ENCODE measurements around the gene ADGRL3.
A peak's percentile ranks its signal among the peaks of the same experiment; 100 is the strongest.
"Not testable (repeated sequence)": the region's sequence is repeated elsewhere in the genome, so short reads cannot be mapped to it uniquely, and the experiment has no call there.

Gene ADGRL3

DNA sequence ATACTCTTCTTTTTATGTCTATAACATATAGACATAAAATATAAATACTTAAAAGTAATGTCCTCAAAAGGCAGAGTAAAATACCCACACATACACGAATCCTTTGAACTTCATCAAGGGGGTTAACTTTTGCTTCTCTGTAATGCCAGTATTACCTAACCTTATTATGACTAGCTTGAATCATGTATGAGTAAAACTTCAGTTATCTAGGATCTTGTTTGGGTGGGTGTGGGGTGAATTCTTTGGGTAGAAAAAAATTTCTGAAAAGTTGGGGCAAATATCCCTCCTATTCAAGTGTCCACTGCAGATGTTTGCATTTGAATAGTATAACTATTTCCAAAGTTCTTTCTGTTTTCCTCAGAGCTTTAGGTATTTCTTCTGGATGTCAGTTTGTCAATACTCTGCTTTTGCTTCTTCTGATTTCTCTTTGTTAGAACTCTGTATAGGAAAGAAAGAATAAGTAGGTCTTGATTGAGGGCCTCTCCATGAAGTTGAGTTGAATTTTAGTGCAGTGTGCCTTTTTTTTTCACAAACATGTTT lies 173.8 kb downstream of the ADGRL3 start:
- DNase-seq, result no peak

DNA sequence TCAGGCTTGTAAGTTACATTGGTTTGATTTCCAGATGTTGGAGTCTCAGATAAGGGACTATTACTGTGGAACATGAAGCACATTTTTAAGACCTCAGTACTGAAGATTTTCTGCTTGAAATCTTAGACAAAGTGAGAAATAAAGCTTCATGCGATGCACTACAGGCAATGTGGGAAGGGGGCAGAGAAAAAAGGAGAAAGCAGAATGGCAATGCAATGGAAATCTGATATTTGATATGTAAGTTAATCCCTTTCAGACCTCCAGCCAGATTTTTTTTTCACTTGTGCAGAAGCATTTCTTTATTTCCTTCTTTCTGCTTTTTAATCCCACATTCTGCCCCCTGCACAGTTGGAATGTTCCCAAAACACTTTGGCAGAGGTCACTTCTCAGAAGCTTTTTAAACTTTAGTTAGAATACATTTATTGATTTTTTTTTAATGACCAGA lies 174.3 kb downstream of the ADGRL3 start:
- peak; percentile 2 for DNase-seq

DNA sequence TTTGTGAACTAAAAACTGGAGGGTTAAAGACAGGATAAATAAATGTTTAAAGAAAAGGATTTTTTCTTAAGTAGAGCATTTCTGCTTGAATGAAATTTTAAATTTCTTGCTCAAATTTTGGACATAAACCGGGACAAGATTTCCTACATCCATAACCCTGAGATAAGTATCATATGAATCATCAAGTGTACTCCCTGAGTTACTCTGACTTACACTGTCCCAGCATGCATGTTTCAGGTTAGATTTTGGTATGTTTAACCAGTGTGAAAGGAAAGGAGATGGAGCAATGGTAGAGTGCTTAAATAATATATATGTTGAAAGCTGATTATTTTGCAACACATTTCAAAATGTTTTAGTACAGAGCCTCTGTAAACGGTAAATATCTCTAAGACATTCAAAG lies 175.2 kb downstream of the ADGRL3 start:
- no peak for DNase-seq

- no peak for DNase-seq
Measured at GRCh38 chr4:61376301-61376700, 176.2 kb downstream of the ADGRL3 start.

GRCh38 chr4:61379406-61379805 lies 179.3 kb downstream of the ADGRL3 start:
- DNase-seq, result no peak

DNA sequence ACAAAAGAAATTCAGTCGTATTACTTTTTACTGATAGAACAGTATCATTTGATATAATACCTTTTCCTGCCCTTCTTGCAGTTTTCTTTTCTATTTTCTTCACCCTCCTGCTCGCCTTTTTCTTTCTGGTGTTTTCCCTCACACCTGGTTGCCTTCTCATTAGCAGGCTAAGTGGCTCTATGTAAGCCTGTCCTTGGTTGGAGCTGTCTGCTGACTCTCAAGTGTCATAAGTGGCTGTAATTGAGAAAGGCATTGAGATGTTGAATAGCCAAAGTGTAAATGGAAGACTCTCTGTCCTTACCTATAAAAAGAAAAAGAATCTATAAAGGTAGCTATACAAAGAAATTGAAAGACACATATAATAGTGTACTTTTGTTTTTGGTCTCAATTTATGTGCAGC lies 180.7 kb downstream of the ADGRL3 start:
- DNase-seq, result no peak

DNA sequence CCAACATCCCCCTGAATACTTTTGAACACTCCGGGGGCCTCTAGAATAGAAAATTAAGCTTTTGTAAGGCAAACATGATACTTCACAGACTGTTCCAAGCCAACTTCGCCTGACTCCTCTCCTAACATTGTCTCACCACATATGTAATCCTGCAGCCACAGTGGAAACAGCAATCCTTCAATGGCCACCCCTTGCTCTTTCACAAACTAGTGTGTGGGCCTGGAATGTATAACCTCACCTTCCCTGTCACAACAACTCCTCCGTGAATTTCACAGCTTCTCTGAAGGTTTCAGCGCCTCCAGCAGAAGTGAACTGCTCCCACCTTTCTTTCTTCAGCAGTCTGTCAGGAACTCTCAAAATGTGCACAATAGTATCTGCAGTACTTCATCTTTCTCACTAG lies 185.1 kb downstream of the ADGRL3 start:
- no peak for DNase-seq

GRCh38 chr4:61387372-61387771 lies 187.2 kb downstream of the ADGRL3 start:
- DNase-seq, result not testable (repeated sequence)

DNA sequence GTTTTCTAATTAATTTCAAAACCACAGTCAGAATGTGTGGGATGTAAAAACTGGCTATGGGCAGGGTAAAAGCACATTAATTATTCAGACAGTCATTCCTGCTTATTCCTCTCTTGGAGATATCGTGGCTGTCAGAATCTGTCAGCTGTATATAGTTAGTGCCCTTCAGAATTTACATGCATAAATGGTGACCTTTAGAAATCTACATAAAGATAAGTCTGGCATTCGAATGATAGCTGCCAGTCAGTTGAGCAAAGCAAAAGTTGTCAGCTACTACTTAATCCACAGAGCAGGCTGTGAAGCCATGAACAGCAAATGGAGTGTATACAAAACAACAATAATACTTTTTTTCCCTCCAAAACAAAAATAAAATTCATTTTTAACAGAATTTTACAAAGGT lies 189.5 kb downstream of the ADGRL3 start:
- DNase-seq, result no peak

GRCh38 chr4:61395754-61396153 lies 195.6 kb downstream of the ADGRL3 start:
- DNase-seq, result no peak

- DNase-seq, result no peak
Measured at GRCh38 chr4:61397174-61397573, 197.0 kb downstream of the ADGRL3 start.

DNA sequence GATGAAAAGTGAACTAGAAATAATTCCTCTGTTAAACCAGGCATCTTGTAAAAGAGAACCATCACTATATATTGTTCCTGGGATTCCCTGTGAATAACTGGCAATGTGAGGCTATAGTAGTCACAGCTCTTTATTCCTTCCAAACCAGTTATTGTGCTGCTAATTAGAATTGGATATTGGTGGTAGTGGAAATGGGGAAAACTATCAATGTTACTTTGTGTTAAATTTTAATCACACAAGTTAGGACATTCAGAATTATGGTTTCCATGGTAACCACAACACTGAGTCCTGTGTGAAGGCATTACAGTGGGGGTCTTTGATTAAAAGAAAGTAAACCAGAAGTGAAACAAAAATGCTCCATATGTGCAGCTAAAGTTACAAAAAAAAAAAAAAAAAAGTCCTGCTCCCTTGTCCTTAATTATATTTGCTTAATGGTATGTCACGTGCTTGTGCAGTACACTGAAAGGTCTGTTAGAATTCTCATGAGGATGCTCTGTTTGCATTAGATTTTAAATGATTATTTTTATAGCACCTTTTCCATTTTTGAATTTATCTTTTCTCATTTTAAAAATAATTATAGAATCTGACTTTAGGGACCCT lies 200.4 kb downstream of the ADGRL3 start:
- DNase-seq, result peak; percentile 9

- DNase-seq, result no peak
Measured at GRCh38 chr4:61401771-61402170, 201.6 kb downstream of the ADGRL3 start.

DNA sequence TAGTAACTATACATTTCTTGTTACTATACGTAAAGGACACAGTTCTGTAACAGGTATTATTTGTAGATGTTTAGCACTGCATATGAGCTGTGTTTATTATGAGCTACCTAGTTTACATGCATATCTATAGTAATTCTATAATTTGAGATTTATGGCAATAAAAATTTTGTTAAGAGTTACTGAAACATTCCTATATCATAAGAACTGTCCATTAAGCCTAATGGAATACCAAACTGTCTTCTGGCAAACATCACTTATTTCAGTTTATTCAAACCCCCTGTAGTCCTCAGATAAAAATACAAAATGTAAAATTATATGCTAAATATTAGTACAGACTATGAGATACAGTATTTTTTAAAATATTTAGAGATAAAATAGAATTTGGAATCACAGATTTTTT lies 205.2 kb downstream of the ADGRL3 start:
- DNase-seq, result no peak

DNA sequence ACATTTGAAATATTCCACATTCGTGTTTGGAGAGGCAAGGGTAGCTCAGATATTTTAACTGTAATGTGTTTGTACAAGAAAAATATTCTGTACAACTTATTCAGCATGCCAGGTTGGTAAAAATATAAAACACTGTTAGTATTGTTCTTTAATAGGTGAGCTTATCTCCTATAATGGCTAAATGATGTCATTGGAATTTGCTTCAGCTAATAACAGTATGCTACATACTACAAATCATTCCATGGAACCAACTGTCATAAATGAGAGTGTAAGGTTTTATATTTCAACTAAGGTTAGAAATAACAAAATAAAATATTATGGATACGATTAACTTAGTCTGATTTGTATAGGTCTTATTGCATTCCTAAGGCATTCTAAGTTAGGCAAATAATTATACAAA lies 206.6 kb downstream of the ADGRL3 start:
- no peak for DNase-seq

GRCh38 chr4:61407642-61408618 lies 207.8 kb downstream of the ADGRL3 start:
- DNase-seq, result no peak

DNA sequence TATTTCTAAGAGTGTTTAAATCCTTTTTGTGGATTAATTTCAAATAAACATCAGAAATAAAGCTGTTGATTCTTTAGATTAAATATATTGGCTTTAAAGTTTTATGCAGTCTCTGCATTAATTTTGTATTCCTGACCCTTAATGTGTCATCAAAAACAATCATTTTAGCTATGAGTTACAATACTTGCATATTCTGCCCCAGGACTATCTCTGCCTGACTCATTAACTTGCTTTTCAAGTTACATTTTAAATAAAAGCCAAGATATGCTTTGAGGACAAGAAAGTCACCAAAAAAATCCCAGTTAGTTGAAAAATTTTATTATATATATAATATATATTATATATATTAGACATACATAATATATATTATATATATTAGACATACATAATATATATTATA lies 208.7 kb downstream of the ADGRL3 start:
- DNase-seq, result no peak

GRCh38 chr4:61411241-61411640 lies 211.1 kb downstream of the ADGRL3 start:
- DNase-seq, result no peak

GRCh38 chr4:61425315-61425714 lies 225.2 kb downstream of the ADGRL3 start:
- no peak for DNase-seq

GRCh38 chr4:61426229-61426628 lies 226.1 kb downstream of the ADGRL3 start:
- DNase-seq, result no peak

GRCh38 chr4:61427099-61427817 lies 227.1 kb downstream of the ADGRL3 start:
- no peak for DNase-seq

DNA sequence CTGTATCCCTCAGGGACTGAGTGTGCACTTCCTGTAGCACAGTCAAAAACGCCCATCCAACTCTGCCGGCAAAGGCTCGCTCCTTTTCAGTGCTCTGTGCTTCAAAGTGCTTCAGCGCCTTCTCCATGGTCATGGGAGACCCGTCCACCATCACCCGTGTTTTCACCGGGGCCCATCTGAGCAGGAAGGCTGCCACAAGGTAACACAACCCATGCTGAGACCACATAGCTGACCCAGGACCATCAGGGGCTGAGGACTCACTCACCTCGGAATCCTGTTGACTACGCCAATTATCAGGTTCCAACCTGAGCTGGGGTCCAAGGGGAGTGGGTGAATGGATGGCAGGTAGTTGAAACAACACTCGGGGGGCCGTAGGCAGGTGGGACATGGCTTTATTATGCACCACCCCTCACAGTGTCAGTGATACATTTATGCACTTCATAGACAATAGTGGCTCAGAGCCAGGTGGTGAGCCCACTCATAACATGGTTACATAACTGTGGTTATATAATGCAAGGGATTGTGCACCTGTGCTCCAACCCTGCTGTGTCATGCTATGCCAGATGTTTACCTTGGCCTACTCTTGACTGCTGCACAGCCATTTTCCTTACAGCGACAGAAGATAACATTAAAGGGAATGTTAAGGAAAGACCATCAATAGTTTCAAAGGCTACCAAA lies 227.8 kb downstream of the ADGRL3 start:
- no peak for DNase-seq

DNA sequence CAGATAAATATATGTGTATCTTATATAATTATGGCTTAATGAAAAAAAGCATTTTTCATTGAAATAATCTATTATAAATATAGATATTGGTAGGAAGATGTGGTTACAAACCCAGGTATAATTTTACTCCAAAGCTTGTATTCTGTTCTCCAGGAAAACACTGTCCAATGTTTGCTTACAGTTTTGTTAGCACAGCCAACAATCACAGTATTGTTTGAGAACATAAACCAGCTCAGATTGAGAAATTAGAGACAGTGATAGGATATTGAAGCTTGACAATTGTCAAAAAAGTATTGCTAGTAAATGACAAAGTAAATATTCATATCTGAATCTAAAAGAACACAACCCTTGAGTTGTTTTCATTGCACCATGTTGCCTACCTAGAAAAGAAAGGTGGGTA lies 228.8 kb downstream of the ADGRL3 start:
- no peak for DNase-seq
